GM12873 (cell line): ENCODE data around the gene SPIRE2.
A peak's percentile ranks its signal among the peaks of the same experiment; 100 is the strongest.

Source experiments
- CTCF ChIP-seq: IDR thresholded peaks from 2 replicates; pipeline ENCODE4 v1.5.1; 2012; ENCODE audit warnings: low read depth, mild to moderate bottlenecking, moderate library complexity, low read length, control low read depth; ENCODE audit not compliant: insufficient read depth; ENCODE audit errors: missing control alignments

Gene SPIRE2

GRCh38 chr16:89855986-89856385 is 27.7 kb downstream of the SPIRE2 start:
- no peak for TF ChIP-seq CTCF

- TF ChIP-seq CTCF: no peak
These were observed 30.8 kb downstream of the SPIRE2 start for GRCh38 chr16:89858973-89859614.

GRCh38 chr16:89859615-89860007 is 31.3 kb downstream of the SPIRE2 start:
- no peak for TF ChIP-seq CTCF

GRCh38 chr16:89860747-89861304 is 32.6 kb downstream of the SPIRE2 start:
- TF ChIP-seq CTCF: peak; percentile 99

GRCh38 chr16:89861648-89862047 is 33.4 kb downstream of the SPIRE2 start:
- no peak for TF ChIP-seq CTCF

- no peak for TF ChIP-seq CTCF
These were observed 34.5 kb downstream of the SPIRE2 start for GRCh38 chr16:89862732-89863131.

- no peak for TF ChIP-seq CTCF
These were observed 35.7 kb downstream of the SPIRE2 start for GRCh38 chr16:89863741-89864526.
